Keratinocyte (primary cell): ENCODE measurements around the gene SND1.

Source experiments
- CTCF ChIP-seq, 3 experiments: IDR thresholded peaks in 1 of 3; conservative IDR thresholded peaks in 1 of 3; optimal IDR thresholded peaks in 1 of 3; 2 replicates in 2 of 3; 3 replicates in 1 of 3; pipeline versions ENCODE3 to v1.5.1; 2011; ENCODE audit warnings: low read length in 3 of 3, mild to moderate bottlenecking in 3 of 3, moderate library complexity in 2 of 3, control low read depth in 1 of 3, inconsistent platforms in 1 of 3; ENCODE audit not compliant: insufficient read depth in 2 of 3; ENCODE audit errors: extremely low read depth in 1 of 3
- EZH2 ChIP-seq: IDR thresholded peaks from one replicate; pipeline ENCODE4 v1.6.1; 2012; ENCODE audit warnings: inconsistent platforms, mild to moderate bottlenecking, low read length, moderate library complexity

- TF ChIP-seq CTCF (optimal IDR thresholded peaks at IDR 0.05 in 1 of 3, IDR thresholded peaks at IDR 0.05 in 1 of 3, conservative IDR thresholded peaks at IDR 0.05 in 1 of 3; ENCODE audit: extremely low read depth in 1 of 3, insufficient read depth in 2 of 3, low read length in 3 of 3), result no peak
- no peak for TF ChIP-seq EZH2
These were observed 159.0 kb downstream of the SND1 start for GRCh38 chr7:127810696-127811660.
